ENCODE measurements around the gene APOL5.

Gene APOL5

DNA sequence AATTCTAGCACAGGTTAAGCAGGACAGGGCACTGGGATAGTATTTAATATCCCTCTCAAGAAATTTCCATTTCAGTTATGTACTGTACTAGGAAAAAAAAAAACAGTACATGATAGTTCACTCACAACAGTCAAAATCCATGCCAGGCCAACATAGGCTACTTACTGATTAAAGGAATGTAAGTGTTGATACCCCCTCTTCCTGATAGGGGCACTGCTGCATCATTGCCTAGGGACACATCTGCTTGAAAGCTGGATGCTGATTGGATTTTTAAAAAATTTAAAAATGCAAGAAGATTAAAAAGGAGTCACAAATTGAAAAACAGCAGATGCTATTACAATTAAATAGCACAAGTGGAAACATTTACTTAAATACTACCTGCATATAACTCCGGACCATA lies 43.4 kb downstream of the APOL5 start:
- no peaks in the 10 kb centered on the region for H3K4me1 Mint-ChIP-seq
- no peak overlapping the region for H3K27ac Mint-ChIP-seq
- no peaks in the 10 kb centered on the region for H3K36me3 Mint-ChIP-seq
- peaks cover 18% of the 10 kb centered on the region for H3K27me3 Mint-ChIP-seq
- no peak for ATAC-seq (ENCODE audit: low read depth)
- H3K4me3 Mint-ChIP-seq: no peak overlapping the region
- DNase-seq (ENCODE audit: low spot score in 2 of 2): no peak
- peaks cover 2% of the 10 kb centered on the region for H3K9me3 Mint-ChIP-seq

DNA sequence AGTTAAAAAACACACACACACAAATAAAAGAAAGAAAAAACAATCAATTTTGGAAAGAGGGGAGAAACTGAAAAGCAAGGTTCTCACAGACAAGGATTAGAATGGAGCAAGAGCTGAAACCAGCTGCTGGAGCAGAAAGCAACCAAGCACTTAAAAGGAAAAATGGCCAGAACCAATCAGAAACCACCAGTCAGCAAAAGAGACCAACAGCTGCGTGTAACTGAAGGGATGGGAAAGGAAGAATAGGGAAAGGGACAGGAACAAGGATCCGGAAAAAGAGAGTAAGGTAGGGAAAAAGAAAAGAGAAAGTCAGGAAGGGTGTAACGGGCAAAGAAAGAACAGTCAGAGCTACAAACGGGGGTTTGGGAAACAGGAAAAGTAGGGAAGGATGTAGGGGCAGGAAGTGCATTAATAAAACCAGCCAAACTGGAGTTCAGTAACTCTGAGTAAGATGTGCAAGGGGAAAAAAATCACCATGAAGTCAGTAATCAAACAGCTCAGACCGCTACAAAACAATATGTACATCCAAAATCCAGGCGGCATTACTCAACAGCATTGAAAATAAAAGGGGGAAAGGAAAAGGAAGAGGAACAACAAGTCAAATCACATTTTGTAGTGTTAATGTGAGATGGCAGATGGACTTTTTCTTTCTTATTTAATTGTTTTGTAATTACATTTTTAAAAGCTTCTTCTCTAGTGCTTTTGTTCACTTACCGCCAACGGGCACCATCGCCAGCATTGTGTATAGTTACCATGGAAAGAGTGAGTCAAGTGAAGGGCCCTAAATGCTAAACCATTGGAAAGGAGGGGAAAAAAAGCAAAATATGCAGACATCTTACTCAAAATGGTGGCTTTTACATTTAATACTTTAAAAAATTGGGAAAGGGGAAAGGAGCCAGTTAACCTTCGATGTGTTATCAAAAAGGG lies 49.2 kb downstream of the APOL5 start:
- Mint-ChIP-seq H3K36me3 (no peaks in the 10 kb centered on the region), H3K27me3 (peaks cover 12% of the 10 kb centered on the region), H3K4me3 (no peak overlapping the region), H3K9me3 (no peaks in the 10 kb centered on the region), H3K4me1 (no peaks in the 10 kb centered on the region), H3K27ac (no peak overlapping the region)
- DNase-seq (ENCODE audit: low spot score in 2 of 2): no peak
- no peak for ATAC-seq (ENCODE audit: low read depth)

DNA sequence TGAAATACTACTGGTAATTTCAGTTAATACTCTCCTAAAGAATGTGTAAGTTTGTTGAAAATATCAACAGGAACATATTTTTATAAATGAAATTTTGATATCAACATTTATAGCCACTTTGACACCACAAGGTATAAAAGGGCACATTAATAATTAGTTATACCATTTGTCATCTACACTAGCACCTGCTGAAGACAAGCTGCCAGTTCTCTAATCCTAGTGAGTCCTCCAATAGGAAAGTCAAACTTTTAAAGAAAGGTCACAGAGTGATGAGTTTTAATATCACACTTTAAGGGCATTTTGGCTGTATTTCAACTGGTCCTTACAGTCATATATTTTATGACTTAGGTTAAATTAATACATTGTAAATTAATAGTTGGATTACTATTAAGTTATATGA lies 52.3 kb downstream of the APOL5 start:
- H3K27me3 Mint-ChIP-seq: peaks cover 12% of the 10 kb centered on the region
- no peaks in the 10 kb centered on the region for H3K9me3 Mint-ChIP-seq
- no peak overlapping the region for H3K27ac Mint-ChIP-seq
- DNase-seq (ENCODE audit: low spot score in 2 of 2): no peak
- H3K4me1 Mint-ChIP-seq: no peaks in the 10 kb centered on the region
- ATAC-seq (ENCODE audit: low read depth): no peak
- H3K36me3 Mint-ChIP-seq: no peaks in the 10 kb centered on the region
- H3K4me3 Mint-ChIP-seq: no peak overlapping the region

DNA sequence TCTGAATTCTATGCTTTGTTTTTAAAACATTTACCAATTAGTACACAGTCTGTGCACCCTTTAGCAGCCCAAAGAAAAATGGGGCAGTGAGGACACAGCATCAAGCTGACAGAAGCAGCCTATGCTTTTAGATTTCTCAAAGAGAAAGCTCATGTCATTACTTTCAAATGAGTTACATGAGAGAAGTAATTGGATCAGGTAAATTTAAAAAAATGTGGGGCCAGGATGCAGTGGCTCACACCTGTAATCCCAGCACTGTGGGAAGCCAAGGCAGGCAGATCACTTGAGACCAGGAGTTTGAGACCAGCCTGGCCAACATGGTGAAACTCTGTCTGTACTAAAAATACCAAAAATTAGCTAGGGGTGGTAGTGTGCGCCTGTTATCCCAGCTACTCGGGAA lies 57.7 kb downstream of the APOL5 start:
- Mint-ChIP-seq H3K27me3 (peaks cover 3% of the 10 kb centered on the region), H3K36me3 (no peaks in the 10 kb centered on the region), H3K4me1 (no peaks in the 10 kb centered on the region), H3K9me3 (no peaks in the 10 kb centered on the region), H3K27ac (no peak overlapping the region), H3K4me3 (no peak overlapping the region)
- no peak for DNase-seq (ENCODE audit: low spot score in 2 of 2)
- ATAC-seq (ENCODE audit: low read depth): no peak

DNA sequence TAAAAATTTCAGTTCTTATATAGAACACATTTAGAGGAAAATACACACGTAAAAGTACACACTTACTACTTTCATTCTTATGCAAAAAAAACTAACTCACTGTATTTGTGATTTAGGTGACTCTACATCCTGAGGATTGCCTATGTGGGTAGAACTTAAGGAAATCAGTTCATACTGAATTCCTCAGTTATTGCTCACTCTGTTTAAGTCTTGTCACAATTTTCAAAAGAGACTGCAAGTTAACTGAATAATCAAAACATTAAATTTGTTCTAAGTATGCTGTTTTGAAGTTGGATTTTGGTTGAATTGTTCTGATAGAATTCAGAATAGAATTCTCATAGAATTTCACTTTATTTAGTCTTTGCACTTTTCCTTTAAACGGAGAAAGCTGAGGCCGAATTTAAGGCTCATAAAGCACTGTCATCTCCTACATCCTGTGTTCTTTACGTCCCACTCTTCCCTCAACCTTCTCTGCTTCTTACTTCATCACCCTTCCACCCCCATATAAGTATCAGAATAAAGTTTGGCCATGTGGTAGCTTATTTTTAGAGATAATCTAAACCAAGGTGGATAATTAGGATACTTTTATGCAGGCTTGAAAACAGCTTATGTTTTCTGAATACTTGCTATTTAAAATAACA lies 59.8 kb downstream of the APOL5 start:
- ATAC-seq (ENCODE audit: low read depth) (no peak), DNase-seq (ENCODE audit: low spot score in 2 of 2) (no peak)
- Mint-ChIP-seq H3K27ac (no peak overlapping the region), H3K9me3 (no peaks in the 10 kb centered on the region), H3K4me3 (no peak overlapping the region), H3K4me1 (no peaks in the 10 kb centered on the region), H3K36me3 (no peaks in the 10 kb centered on the region), H3K27me3 (peaks cover 5% of the 10 kb centered on the region)
